ENCODE data around the gene MAMDC4.
A peak's percentile ranks its signal among the peaks of the same experiment; 100 is the strongest.
"Not testable (repeated sequence)": the region's sequence is repeated elsewhere in the genome, so short reads cannot be mapped to it uniquely, and the experiment has no call there.

The MAMDC4 gene

GRCh38 chr9:136838314-136839228, 13.6 kb upstream of the MAMDC4 start:
- no peak for DNase-seq (ENCODE audit: low read depth in 2 of 2, low spot score in 1 of 2)

DNA sequence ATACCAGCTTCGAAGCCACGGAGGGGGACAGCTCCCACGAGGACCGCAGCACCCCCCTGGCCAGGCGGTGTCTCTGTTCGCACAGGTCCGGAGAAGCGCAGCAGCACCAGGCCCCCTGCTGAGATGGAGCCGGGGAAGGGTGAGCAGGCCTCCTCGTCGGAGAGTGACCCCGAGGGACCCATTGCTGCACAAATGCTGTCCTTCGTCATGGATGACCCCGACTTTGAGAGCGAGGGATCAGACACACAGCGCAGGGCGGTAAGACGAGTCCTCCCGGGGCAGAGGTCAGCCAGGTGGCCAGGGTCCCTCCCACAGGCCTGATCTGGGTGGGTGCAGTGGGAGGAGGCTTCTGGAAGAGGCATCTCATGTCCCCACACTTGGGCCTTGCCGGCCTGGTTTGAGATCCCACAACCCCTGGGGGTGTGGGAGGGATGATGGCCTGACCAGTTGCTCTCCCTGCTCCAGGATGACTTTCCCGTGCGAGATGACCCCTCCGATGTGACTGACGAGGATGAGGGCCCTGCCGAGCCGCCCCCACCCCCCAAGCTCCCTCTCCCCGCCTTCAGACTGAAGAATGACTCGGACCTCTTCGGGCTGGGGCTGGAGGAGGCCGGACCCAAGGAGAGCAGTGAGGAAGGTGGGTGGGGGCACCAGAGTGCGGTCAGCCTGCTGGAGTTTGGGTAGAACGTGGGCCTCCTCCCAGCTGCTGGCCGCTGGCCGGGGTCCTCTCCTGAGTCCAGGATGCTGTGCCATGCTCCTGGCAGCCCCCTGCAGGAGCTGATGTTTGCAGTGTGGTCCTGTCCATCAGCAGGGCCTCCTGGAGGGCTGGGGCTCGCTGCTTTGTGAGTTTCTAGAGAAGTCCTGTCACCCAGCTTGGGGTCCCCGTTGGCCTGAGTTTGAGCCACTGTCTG, 12.7 kb upstream of the MAMDC4 start:
- no peak for DNase-seq (ENCODE audit: low read depth in 2 of 2, low spot score in 1 of 2)

DNA sequence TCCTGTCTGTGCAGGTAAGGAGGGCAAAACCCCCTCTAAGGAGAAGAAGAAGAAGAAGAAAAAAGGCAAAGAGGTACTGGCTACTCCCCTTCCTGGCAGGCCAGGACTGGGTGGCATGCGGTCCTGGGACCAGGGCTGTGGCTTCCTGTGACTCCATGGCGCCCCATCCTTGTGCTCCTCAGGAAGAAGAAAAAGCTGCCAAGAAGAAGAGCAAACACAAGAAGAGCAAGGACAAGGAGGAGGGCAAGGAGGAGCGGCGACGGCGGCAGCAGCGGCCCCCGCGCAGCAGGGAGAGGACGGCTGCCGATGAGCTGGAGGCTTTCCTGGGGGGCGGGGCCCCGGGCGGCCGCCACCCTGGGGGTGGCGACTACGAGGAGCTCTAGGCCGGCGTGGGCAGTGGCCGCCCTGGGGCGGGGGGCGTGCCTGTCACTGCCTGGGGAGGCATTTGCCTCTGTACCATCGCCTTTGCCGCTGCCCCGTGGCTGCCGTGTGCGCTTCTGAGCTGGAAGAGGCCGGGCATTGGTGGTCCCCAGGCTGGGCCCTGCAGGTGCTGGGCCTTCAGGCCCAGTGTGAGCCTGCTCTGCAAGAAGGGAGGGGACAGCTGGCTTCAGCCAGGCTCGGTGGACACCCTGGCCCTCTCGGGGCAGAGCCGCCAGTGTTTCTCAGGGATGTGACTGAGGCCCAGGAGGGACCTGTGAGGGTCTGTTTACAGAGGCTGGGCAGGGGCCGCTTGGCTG, 11.8 kb upstream of the MAMDC4 start:
- DNase-seq (ENCODE audit: low read depth in 2 of 2, low spot score in 1 of 2): no peak

DNA sequence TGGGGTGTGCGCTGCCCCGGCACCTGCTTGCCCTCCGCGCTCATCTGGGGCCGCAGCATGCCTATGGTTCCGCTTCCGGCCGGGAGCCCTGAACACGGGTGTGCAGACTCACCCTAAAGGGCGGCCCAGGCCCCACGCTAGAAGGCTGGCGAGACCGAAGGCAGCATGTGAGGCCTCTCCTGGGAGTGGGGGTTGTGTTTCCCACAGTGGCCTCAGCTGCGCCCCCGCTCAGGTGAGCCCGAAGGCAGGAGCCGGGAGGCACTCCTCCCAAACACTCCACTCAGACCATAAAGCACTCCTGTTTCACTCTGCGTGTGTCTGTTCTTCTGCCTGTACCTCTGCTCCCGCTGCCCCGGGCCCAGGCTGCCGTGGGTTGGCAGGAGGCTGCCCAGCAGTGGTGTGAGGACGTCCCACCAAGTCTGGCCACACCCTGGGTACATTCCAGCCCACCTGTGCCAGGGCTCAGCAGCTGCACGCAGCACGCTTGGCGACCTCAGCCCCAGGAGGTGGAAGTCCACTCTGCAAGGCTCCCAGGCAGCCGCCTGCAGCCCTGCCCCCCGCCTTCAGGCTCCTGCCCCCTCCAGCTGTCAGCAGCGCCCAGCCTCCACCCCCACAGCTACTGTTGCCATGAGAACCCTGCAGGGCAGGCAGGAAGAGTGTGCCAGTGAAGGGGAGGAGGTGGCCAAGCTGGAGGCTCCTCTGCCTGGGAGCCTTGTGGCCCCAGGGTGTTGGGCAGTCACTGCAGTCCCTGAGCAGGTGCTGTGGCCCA, 11.1 kb upstream of the MAMDC4 start:
- DNase-seq (ENCODE audit: low read depth in 2 of 2, low spot score in 1 of 2): no peak

DNA sequence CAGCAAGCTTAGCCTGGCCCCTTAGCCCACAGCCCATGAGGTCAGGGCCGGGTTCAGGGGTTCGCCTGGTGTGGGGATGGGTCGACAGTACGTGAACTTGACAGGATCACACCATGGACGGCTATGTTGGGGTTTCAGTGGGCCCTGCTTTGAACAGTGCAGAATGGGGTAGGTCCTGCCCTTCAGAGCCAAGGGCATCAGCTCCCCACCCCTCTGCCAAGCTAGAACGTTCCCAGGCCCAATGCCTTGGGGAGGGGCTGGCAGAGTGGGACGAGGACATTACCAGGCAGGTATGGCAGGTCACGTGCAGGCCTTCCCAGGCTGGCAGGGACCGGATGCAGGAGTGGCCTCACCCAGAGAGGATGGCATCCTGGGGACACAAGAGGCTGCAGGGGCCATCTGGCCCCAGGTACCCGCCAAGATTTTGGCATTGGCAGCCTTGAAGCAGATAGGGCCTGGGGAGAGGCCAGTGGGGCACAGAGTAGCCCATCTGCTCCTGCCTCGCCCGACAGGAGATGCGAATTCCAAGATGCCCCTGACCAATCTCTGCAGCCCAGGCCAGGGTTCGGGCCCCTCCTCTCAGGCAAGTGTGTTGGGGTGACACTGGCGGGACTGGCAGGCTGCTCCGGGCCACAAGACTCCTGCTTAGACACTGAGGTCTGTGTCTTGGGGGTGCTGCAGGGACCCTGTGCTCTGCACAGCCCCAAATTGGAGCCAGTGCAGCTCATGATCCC, 10.3 kb upstream of the MAMDC4 start:
- not testable (repeated sequence) for DNase-seq (ENCODE audit: low read depth in 2 of 2, low spot score in 1 of 2)

DNA sequence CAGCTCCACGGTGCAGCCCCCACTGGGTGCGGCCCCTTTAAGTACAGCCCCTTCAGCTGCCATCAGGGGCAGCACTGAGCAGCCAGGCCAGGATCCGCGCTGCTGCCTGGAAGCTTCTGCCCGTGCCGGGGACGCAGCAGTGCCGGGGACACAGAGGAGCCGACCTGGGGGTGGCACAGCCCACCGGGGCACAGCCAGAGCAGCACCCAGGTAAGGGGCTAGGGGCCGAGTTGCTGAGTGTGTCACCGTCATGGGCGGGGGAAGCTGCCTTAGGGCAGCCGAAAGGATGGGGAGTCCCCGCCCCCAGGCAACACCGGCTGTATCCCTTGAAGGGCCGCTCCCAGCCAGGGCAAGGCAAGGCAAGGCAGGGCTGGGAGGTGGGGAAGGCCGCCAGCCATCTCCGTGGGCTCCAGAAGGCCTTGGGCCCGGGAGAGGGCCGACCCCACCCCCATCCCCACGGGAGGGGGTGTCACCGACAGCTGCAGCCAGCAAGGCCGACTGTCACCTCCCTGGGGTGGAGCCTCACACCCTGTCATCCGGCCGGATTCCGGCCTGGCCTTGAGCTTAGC, 9.7 kb upstream of the MAMDC4 start, which contains the start of gene AJM1:
Gene AJM1 (plus strand): TSS at position 99 of the 569 bp plus-strand sequence. CDS start 1,937 bp downstream, outside the sequence.
- DNase-seq (ENCODE audit: low read depth in 2 of 2, low spot score in 1 of 2): peak; percentile 47 to 61

DNA sequence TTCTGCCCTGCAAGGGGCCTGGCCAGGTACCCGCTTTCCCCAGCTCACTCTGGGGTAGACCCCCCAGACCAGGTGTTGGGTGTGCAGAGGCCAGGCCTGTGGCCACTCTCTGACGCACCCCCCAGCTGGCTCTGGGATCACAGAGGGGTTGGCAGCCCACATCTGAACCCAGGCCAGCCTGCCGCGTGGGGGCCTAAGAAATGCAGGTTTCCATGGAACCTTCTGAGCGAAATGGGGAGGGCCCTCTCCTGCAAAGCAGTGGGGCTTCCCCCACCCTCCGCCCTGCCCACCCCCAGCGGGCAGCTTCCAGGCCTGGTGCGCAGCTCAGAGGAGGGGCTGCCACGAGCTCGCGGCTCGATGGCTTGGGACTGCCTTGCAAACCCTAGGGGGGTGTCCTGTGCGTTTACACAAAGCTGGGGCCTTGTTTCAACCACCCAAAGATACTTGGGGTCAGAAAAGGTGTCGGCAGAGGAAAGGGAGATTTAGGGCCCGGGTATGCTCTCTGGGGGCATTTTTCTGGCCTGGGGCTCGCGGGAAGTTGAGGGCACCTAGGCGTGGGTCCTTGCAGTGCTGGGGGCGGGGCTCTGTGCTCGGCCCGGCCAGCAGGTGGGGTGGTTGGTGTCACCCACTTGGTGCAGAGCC, 8.9 kb upstream of the MAMDC4 start:
- not testable (repeated sequence) for DNase-seq (ENCODE audit: low read depth in 2 of 2, low spot score in 1 of 2)

DNA sequence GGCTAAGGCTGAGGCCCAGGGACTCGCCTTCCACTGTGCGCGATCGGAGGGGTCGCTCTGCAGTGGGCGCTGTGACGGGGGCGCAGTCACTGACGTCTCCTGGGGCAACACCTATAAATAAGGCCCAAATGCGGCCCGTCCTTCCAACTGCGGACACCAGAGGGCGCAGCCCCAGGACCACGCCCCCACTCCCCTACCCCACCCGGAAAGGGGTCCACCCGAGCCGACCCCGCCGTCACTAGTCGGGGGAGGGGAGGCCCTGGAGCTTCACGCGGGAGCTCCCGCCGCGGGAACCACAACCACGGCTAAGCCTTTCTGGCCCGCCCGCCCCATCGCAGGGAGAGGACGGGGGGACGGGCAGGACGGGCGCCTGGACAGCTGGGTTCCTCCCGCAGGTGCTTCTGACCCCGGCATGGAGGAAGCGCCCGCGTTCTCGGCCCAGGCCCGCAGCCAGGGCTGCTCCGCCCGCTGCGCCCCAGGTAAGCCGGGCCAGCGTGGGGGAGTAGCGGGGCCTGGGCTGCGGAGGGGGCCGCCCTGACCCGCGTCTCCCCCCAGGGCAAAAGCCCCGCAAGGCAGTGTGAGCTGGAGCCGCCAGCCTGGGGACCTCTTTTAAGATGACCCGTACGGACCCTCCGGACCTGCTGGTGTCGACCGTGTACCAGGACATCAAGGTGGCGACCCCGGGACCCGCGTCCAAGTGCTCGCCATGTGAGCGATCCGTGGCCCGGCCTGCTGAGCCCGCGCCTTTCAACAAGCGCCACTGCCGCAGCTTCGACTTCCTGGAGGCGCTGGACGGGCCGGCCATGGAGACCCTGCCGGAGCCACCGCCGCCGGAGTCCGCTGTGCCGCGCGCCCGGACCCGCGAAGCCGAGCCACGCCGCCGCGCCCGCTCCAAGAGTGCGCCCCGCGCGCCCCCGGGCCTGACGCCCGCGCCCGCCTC, 8.1 kb upstream of the MAMDC4 start:
- peak in 1 of 2 donors; percentile 29 for DNase-seq (ENCODE audit: low read depth in 2 of 2, low spot score in 1 of 2)

DNA sequence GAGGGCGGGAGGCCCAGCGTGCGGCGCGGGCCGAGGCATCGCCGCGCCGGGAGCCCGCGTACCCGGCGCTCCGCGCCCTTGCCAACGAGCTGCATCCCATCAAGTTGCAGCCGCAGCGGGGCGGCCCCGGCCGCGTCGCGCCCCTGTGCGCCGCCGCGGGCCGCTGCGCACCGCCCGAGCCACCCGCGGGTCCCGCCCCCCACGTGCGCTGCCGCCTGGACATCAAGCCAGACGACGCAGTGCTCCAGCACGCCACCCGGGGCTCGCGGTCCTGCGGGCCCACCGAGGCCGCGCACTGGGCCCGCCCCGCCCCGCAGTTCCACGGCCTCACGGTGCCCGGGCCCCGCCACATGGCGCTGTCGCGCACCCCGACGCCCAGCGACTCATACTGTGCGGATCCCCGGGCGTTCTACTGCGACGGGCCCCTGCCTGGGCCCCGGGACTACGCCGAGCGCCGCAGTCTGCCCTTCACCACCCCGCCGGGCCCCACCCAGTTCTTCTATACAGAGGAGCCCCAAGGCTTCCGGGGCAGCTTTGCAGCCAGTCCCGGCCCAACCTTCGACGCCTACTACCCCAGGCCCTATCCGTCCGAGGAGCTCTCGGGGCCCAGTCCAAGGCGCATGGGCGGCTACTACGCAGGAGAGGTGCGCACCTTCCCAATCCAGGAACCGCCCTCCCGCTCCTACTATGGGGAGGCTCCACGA, 7.2 kb upstream of the MAMDC4 start:
- no peak for DNase-seq (ENCODE audit: low read depth in 2 of 2, low spot score in 1 of 2)

DNA sequence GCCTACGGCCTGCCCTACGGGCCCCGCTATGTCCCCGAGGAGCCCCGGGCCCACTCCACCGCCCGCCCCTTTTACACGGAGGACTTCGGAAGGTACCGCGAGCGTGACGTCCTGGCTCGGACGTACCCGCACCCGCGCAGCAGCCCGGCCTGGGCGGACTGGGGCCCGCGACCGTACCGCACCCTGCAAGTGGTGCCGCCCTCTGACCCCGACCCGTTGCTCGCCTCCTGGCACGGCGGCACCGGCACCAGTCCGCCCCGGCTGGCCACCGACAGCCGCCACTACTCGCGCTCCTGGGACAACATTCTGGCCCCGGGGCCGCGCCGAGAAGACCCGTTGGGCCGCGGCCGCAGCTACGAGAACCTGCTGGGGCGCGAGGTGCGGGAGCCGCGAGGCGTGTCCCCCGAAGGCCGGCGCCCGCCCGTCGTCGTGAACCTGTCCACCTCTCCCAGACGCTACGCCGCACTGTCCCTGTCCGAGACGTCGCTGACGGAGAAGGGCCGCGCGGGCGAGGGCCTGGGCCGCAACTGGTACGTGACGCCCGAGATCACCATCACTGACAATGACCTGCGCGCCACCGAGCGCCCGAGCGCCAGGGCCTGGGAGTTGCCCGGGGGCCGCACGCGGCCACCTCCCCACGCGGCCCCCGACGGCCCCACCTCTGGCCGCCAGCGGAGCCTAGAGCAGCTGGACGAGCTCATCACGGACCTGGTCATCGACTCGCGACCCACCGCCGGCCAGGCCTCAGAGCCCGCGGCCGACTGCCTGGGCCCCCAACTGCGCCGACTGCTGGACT, 6.5 kb upstream of the MAMDC4 start:
- DNase-seq (ENCODE audit: low read depth in 2 of 2, low spot score in 1 of 2): no peak

- DNase-seq (ENCODE audit: low read depth in 2 of 2, low spot score in 1 of 2): no peak
These were observed 5.6 kb upstream of the MAMDC4 start for GRCh38 chr9:136846376-136847087.

DNA sequence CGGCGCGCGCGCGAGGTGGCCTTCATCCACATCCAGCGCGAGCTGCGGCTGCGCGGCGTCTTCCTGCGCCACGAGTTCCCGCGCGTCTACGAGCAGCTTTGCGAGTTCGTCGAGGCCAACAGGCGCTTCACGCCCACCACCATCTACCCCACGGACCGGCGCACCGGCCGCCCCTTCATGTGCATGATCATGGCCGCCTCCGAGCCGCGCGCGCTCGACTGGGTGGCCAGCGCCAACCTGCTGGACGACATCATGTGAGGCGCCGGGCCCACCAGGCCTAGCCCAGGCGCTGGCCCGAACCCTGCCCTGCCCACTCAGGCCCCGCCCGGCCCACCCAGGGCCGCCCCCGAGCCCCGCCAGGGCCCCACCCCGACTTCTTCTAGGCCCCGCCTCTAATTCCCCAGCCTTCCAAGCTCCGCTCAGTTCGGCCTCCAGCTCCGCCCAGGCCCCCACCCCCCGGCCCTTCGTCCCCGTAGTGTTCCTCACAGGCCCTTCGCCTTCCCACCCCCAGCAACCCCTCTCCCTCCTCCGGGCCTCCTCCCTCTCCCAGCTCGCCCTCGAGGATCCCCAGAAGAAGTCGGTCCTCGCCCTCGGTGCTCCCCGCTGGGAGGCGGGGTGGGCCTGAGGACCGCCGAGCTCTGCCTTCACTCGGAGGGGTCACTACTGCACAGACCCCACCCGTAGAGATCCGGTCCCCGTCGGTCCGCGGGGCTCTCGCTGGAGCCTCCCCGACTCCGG, 4.9 kb upstream of the MAMDC4 start:
- no peak for DNase-seq (ENCODE audit: low read depth in 2 of 2, low spot score in 1 of 2)

- DNase-seq (ENCODE audit: low read depth in 2 of 2, low spot score in 1 of 2): peak; percentile 35 to 38
These were observed 4.2 kb upstream of the MAMDC4 start for GRCh38 chr9:136847826-136848392.

DNA sequence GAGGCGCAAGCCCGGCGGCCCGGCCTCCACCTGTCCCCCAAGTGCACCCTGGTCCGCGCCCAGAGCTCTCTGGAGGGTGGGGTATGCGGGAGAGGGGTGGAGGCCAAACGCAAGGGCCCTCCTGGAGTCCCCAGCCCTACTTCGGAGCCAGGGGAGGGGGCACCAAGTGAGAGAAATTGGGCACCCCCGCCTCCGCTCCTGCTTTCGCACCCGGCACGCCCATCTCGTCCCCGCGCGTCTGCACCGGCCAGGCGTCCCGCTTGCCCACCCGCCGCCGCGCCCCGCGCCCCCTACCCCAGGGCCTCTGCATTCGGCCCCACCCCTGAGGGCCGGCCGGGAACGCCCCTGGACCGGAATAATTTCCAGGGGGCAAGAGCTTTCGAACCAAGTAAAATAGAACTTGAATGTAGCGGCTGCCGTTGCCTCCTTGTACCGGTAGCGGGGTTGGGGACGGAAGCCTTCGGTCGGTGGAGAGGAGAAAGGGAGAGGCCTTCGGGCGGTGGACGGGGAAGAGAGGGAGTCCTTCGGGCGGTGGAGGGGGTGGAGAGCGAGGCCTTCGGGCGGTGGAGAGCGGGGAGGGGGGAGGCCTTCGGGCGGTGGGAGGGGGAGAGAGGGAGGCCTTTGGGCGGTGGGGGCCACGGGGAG, 3.6 kb upstream of the MAMDC4 start:
- no peak for DNase-seq (ENCODE audit: low read depth in 2 of 2, low spot score in 1 of 2)

Measured in stimulated activated CD8-positive, alpha-beta memory T cell treated with anti-CD3 and anti-CD28 coated beads, Interleukin-4, amount 100 ng/mL, for 1 hour (primary cell).